HG02973 (cell line): ENCODE measurements around the gene GHR.
"Not testable (repeated sequence)": the region's sequence is repeated elsewhere in the genome, so short reads cannot be mapped to it uniquely, and the experiment has no call there.

ENCODE experiments used
- ATAC-seq: cut with Tn5 transposase; IDR thresholded peaks from one replicate; pipeline ENCODE4 v1.9.1; 2021; ENCODE audit warnings: moderate library complexity; ENCODE audit not compliant: unreplicated experiment

The GHR gene

DNA sequence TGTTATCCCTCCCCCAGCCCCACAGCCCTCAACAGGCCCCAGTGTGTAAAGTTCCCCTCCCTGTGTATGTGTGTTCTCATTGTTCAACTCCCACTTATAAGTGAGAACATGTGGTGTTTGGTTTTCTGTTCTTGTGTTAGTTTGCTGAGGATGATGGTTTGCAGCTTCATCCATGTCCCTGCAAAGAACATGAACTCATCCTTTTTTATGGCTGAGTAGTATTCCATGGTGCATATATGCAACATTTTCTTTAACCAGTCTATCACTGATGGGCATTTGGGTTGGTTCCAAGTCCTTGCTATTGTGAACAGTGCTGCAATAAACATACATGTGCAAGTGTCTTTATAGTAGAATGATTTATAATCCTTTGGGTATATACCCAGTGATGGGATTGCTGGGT is 261.8 kb downstream of the GHR start:
- not testable (repeated sequence) for ATAC-seq

DNA sequence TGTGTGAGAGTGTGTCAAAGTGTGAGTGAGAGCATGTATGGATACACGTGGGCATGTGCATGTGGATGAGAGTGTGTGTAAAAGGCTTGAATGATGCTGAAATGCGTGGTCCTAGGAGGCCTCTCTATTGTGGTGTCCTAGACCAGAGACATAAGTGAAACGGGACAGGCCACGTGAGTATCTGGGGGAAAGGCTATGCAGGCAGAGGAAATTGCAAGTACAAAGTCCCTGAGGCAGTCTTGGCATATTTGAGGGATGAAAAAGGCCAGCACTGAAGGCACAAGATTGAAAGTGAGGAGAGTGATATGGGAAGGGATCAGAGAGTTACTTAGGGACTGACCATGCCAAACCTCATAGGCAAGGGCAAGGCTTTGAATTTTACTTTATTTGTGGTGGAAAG is 266.2 kb downstream of the GHR start:
- ATAC-seq, result no peak

- no peak for ATAC-seq
These were observed 268.2 kb downstream of the GHR start for GRCh38 chr5:42691413-42691937.

GRCh38 chr5:42701351-42702059 is 278.3 kb downstream of the GHR start:
- ATAC-seq, result no peak

- no peak for ATAC-seq
These were observed 280.0 kb downstream of the GHR start for GRCh38 chr5:42703238-42703637.

DNA sequence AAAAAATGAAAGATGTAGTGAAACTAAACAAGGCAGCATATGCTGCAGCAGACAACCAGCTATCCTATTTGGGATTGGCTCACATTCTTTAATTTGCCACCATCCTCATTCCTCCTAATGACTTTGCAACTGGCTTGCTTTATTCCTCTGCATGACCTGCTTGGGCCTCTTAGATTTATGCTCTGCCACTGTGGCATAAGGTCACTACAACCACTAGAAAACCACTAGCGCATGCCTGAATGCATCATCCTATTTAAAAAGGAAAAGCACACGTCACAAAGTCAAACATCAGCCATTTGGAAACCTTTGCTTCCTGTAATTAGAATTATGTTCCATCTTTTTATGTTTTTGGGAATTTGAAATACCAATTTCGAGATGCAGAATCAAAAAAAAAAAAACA is 292.5 kb downstream of the GHR start:
- ATAC-seq, result no peak

GRCh38 chr5:42718591-42718990 is 295.4 kb downstream of the GHR start:
- ATAC-seq, result peak; percentile 96

DNA sequence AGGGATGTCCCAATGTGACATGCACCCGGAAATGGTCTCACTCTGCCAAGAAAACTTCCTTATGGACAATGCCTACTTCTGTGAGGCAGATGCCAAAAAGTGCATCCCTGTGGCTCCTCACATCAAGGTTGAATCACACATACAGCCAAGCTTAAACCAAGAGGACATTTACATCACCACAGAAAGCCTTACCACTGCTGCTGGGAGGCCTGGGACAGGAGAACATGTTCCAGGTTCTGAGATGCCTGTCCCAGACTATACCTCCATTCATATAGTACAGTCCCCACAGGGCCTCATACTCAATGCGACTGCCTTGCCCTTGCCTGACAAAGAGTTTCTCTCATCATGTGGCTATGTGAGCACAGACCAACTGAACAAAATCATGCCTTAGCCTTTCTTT is 295.8 kb downstream of the GHR start:
- no peak for ATAC-seq

- no peak for ATAC-seq
These were observed 297.0 kb downstream of the GHR start for GRCh38 chr5:42720251-42720650.

DNA sequence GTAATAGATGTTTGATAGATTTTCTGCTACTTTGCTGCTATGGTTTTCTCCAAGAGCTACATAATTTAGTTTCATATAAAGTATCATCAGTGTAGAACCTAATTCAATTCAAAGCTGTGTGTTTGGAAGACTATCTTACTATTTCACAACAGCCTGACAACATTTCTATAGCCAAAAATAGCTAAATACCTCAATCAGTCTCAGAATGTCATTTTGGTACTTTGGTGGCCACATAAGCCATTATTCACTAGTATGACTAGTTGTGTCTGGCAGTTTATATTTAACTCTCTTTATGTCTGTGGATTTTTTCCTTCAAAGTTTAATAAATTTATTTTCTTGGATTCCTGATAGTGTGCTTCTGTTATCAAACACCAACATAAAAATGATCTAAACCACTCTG is 298.2 kb downstream of the GHR start:
- ATAC-seq, result no peak

DNA sequence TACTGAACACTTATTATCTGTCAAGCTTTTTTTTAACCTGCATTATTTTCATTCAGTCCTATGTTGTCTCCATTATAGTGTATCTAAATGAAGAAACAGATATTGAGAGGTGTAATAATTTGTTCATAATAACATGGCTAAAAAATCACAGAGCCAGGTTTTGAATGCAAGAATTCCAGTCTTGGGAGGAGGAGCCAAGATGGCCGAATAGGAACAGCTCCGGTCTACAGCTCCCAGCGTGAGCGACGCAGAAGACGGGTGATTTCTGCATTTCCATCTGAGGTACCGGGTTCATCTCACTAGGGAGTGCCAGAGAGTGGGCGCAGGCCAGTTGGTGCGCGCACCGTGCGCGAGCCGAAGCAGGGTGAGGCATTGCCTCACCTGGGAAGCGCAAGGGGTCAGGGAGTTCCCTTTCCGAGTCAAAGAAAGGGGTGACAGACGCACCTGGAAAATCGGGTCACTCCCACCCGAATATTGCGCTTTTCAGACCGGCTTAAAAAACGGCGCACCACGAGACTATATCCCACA is 311.4 kb downstream of the GHR start:
- not testable (repeated sequence) for ATAC-seq

- no peak for ATAC-seq
These were observed 317.7 kb downstream of the GHR start for GRCh38 chr5:42740920-42741319.

GRCh38 chr5:42745426-42745825 is 322.2 kb downstream of the GHR start:
- ATAC-seq, result no peak

- ATAC-seq, result no peak
These were observed 322.6 kb downstream of the GHR start for GRCh38 chr5:42745856-42746255.

GRCh38 chr5:42749020-42749419 is 325.8 kb downstream of the GHR start:
- ATAC-seq, result no peak

DNA sequence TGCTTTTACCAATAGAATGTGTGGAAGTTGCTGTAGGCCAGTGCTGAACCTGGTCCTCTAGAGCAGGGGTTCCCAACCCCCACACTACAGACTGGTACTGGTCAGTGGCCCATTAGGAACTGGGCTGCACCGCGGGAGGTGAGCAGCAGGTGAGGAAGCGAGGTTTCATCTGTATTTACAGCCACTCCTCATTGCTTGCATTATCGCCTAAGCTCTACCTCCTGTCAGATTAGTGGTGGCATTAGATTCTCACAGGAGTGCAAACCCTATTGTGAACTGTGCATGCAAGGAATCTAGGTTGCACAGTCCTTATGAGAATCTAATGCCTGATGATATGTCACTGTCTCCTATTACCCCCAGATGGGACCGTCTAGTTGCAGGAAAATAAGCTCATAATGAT is 327.3 kb downstream of the GHR start:
- ATAC-seq, result no peak

GRCh38 chr5:42751044-42751443 is 327.8 kb downstream of the GHR start:
- ATAC-seq, result no peak

DNA sequence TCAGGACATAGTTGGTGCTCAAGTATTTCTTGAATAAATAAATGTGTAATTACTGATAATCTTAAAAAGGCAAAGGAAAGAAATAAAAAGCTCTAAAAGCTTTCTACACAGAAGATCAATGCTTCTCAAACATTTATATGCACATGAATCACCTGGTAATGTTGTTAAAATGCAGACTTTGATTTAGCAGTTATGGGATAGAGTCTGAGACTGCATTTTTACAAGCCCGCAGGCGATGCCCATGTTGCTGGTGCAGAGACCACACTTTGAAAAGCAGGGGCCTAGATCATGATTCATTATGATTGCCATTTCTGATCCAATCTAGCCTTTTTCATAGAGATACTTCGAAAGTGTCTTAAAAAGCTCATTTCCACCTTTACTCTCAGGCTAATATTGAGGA is 329.9 kb downstream of the GHR start:
- no peak for ATAC-seq

- peak; percentile 86 for ATAC-seq
These were observed 333.7 kb downstream of the GHR start, which contains the start of gene CCDC152 for GRCh38 chr5:42756606-42757601. Gene CCDC152 (plus strand): TSS chr5:42756818. CDS start chr5:42759122, 2,304 bp downstream.

DNA sequence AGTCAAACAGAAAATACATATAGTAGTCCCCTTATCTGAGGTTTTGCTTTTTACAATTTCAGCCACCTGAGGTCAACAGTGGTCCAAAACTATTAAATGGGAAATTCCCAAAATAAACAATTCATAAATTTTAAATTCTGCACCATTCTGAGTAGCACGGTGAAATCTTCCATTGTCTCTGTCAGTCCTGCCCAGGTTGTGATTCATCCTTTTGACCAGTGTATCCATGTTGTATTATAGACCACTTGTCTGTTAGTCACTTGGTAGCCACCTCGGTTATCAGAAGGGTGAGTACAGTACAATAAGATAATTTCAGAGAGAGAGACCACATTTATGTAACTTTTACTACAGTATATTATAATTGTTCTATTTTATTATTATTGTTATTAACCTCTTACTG is 336.2 kb downstream of the GHR start:
- ATAC-seq, result no peak

DNA sequence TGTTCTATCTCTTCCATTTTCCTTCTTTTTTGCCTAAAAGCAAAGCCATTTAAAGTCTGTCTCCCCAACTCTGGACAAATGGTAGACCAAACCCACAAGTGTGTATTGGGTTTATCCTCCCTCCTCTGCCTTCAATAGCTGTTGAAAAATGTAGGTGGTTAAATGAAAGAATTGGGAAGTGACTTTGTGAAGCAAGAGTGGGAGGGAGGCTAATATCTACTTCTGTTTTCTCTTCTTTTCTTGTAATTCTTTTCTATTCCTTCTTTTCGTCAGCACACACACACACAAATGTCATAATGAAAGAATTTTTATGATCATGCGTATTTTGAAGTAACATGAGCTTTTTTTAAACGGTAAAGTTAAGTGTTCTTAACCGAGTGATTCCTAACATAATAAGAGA is 337.2 kb downstream of the GHR start:
- ATAC-seq, result no peak
